Measurements from ENCODE around the gene DMXL1. TPM values are rescaled to one million over a fixed set of nuclear protein-coding genes. Genes with fewer than 3 reads are reported as not detected.
"Not testable (repeated sequence)": the region's sequence is repeated elsewhere in the genome, so short reads cannot be mapped to it uniquely, and the experiment has no call there.

The DMXL1 gene
- polyA plus RNA-seq, 3 donors = 50.6 to 54.3 (median 52.0) TPM

- DNase-seq (ENCODE audit: low read depth in 3 of 3, low spot score in 2 of 3) = not testable (repeated sequence)
Observed at GRCh38 chr5:119122474-119122873, 51.6 kb downstream of the DMXL1 start.

- no peak for DNase-seq (ENCODE audit: low read depth in 3 of 3, low spot score in 2 of 3)
Observed at GRCh38 chr5:119123280-119123679, 52.4 kb downstream of the DMXL1 start.

DNA sequence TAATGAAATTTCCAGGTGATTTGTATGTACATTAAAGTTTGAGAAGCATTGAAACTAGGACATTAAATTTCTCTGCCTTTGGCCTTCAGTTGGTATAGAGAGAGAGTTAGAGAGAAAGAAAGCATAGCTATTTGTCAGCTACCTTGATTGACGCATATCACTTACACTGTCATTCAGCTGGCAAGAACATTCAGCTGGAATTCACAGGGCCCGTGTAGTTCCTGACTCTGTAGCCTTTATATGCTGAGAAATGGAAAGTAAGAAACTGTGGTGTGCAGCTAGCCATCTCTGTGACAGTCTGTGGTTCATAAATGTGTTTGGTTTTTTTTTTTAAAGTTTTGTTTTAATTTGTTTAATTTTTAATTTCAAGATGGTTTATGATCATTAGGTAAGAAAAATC is 58.9 kb downstream of the DMXL1 start:
- DNase-seq (ENCODE audit: low read depth in 3 of 3, low spot score in 2 of 3) = no peak

DNA sequence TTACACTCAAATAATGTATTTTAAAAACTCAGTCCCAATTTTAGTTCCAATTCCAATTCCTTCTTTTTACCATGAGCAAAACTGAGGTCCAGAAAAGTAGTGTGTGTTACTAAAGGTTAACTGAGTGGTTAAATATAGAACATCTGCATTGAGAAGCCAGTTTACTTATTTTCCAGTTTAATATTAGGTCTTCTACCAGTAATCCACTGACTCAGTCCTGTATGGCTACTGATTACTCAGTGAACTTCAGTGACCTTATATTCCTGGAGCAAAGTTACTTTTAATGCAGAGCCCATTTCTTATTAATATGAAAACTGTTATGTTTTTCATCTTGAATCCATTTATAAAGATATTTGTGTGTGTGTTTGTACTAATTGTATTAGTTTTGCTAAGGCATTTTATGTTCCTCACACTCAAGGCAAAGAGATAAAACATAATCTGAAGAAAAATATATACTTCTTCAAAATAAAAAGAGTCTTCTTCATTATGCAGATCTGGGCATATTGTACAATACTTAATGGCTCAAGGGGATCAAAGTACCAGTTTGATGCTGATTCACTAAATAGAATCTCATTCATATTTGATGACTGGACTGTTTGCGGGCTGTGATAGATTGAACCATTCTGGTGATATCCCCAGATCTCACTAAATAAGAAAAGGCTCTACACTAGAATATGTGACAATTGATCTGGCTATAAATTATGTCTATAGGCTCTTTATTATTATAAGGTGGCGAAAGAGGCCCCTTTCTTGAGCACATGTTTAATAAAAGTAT is 60.8 kb downstream of the DMXL1 start:
- no peak for DNase-seq (ENCODE audit: low read depth in 3 of 3, low spot score in 2 of 3)

GRCh38 chr5:119135743-119136142 is 64.9 kb downstream of the DMXL1 start:
- DNase-seq (ENCODE audit: low read depth in 3 of 3, low spot score in 2 of 3) = not testable (repeated sequence)

GRCh38 chr5:119136666-119137318 is 65.9 kb downstream of the DMXL1 start:
- no peak for DNase-seq (ENCODE audit: low read depth in 3 of 3, low spot score in 2 of 3)

GRCh38 chr5:119153629-119154028 is 82.7 kb downstream of the DMXL1 start:
- no peak for DNase-seq (ENCODE audit: low read depth in 3 of 3, low spot score in 2 of 3)

GRCh38 chr5:119158144-119158543 is 87.3 kb downstream of the DMXL1 start:
- DNase-seq (ENCODE audit: low read depth in 3 of 3, low spot score in 2 of 3) = no peak

DNA sequence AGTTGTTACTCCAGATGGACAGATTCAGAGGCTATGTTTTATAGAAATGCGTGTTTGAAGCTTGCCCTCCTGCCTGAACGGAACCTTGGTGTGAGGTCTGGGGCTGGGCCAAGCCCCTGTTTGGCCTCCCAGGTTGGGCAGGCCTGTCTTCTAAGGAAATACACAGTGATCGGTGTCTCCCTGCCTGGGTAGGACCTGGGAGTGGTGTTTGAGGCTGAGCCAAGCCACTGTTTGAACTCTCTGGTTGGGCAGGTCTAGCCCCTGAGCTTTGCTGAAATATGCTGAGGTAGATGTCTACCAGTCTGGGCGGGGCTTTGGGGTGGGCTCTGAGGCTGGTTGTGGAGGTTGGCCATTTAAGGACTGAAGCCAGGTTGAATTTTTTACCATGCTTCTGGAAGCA is 90.5 kb downstream of the DMXL1 start:
- no peak for DNase-seq (ENCODE audit: low read depth in 3 of 3, low spot score in 2 of 3)

DNA sequence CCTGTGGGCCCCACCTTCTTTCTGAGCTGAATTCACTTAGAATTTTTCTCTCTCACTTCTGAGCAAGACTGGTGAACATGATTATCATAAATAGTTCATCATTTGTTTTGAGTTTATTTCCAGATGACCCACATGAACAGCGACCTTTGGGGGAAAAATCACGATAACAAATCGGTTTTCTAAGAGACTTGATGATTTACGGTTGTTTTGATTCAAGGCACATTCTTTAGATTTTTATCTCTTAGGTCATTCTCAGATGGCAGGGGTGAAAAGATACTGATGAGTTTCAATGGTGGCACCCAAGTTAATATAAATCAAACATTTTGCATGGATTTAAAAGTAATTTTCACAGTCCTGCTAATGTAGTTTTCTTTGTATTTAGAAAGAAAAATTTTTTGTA is 95.1 kb downstream of the DMXL1 start:
- DNase-seq (ENCODE audit: low read depth in 3 of 3, low spot score in 2 of 3) = no peak

- DNase-seq (ENCODE audit: low read depth in 3 of 3, low spot score in 2 of 3) = no peak
Observed at GRCh38 chr5:119168401-119168800, 97.5 kb downstream of the DMXL1 start.

DNA sequence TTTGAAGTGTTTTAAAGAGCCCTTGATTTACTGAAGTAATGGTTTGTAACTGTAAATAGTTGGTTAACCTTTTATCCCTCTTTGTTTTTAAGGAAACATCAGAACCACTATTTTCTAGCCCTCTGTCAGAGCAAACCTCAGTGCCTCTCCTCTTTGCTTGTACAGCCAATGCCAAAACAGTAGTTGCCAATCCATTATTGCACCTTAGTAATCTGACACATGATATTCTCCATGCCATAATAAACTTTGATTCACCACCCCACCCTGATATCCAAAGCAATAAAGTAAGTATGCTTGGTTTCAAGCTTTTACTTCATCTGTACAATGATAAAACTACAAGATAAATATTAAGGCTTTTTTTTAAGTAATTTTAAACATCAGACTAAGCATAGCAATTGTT is 100.8 kb downstream of the DMXL1 start:
- no peak for DNase-seq (ENCODE audit: low read depth in 3 of 3, low spot score in 2 of 3)

GRCh38 chr5:119174578-119175163 is 103.8 kb downstream of the DMXL1 start:
- no peak for DNase-seq (ENCODE audit: low read depth in 3 of 3, low spot score in 2 of 3)

DNA sequence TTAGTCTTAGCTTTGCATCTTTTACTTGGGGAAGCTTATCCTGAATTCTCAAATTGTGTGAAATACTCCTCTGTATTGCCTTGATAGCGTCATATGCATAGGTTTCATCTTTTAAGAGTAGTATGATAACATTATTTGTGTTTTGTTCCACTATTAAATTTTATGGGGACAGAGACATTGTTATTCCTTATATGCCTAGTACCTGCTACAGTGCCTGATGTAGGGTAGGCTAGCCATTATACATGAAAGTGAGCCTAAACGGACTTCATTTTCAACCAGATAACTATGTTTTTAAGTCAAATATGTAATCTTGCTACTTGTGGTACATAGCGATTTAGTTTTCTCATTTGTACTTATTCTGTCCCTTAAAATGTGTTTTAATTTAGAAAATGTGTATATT is 105.9 kb downstream of the DMXL1 start:
- DNase-seq (ENCODE audit: low read depth in 3 of 3, low spot score in 2 of 3) = no peak

- DNase-seq (ENCODE audit: low read depth in 3 of 3, low spot score in 2 of 3) = no peak
Observed at GRCh38 chr5:119177226-119177625, 106.3 kb downstream of the DMXL1 start.

DNA sequence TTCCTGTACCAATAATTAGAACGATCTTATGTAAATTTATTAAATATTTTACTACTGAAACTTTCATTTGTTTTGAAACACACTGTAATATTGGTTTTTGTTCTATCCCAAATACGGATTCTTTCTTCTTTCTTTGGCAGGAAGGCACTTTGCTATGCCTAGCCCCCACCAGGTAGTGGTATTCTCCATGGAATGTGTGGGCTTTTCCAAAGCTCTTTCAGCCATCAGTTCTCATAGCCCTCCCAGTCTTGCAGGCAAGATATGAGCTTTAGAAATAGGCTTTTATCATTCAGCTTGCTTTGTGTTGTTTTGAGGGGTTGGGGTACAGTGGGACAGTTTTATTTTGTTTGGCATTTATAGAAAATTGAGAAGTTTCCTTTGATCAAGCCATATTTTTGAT is 107.5 kb downstream of the DMXL1 start:
- no peak for DNase-seq (ENCODE audit: low read depth in 3 of 3, low spot score in 2 of 3)

DNA sequence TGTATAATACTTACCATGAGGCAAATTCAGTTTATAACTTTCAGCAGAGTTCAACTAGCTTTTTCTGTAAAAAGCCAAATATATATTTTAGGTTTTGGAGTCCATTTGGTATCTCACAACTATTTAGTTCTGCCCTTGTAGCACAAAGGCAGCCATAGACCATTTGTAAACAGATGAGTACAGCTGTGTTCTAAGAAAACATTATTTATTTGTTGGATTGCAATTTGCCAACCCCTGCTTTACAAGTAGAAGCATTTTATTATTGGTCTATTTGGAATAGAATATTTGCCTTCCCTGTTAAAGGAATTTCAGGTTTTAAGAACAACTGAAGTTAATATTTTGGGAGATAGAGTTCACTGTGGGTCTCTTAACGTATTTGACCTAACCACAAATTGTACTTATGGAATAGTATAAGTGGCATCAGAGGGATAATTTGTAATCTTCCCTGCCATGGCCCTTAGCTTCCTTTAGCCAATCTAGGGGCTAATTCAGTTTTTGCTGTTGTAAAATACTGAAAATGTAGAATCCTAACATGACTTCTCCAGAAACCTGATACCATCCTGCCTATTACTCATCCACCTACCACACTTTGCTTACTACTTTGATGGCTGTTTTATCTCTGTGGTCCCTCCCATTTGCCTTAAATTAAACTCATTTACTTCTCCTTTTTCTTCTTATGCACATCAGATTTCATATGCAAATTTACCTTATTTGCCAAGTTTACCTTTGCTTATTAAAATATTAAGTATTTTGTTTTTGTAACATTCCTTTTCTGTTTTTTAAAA is 109.2 kb downstream of the DMXL1 start:
- DNase-seq (ENCODE audit: low read depth in 3 of 3, low spot score in 2 of 3) = no peak

DNA sequence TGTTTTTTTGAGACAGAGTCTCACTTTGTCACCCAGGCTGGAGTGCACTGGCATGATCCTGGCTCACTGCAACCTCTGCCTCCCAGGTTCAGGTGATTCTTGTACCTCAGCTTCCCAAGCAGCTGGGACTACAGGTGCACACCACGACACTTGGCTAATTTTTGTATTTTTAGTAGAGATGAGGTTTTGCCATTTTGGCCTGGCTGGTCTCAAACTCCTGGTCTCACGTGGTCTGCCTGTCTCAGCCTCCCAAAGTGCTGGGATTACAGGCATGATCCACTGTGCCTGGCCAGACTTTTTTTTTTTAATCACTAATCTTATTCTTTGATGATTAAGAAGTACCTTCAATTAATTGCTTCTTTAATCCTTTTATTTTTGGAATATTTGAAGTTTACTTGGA is 114.6 kb downstream of the DMXL1 start:
- DNase-seq (ENCODE audit: low read depth in 3 of 3, low spot score in 2 of 3) = not testable (repeated sequence)

DNA sequence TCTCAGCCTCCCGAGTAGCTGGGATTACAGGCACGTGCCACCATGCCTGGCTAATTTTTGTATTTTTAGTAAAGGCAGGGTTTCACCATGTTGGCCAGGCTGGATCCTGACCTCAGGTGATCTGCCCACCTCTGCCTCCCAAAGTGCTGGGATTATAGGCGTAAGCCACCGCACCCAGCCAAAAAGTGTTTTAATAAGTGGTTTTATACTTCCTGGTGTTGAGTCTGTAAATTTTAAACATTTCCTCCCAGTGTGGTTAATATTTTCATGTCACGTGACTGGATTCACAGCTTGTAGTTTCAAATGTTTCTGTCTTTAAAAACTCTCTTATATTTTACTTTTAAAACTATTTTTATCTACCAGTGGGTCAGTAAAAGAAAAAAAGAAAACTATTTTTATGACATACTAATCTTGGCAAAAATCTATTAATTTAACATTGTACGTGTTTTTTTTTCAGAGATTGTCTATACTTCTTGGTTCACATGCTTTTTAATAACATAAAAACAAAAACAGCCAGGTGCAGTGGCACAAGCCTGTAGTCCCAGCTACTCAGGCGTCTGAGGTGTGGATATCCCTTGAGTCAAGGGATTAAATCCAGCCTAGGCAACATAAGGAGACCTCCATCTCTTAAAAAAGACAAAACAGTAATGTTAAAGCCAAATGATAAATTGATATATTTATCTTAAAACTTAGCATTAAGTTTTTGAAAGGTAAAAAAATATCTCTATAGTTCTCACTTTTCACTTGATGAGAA is 117.1 kb downstream of the DMXL1 start:
- DNase-seq (ENCODE audit: low read depth in 3 of 3, low spot score in 2 of 3) = no peak

GRCh38 chr5:119190470-119191095 is 119.7 kb downstream of the DMXL1 start:
- no peak for DNase-seq (ENCODE audit: low read depth in 3 of 3, low spot score in 2 of 3)

All from right renal cortex interstitium (tissue), 3 donors.